Erythroblast (primary cell): Measurements from ENCODE around the gene LRRC74A.

Experiments
- GATA1 ChIP-seq: IDR thresholded peaks from 2 replicates; pipeline ENCODE4 v1.6.1; 2011; ENCODE audit warnings: low read depth, mild to moderate bottlenecking, control low read depth, low read length, moderate library complexity
- POLR2A ChIP-seq: IDR thresholded peaks from 2 replicates; pipeline ENCODE4 v1.6.1; 2011; ENCODE audit warnings: mild to moderate bottlenecking, low read length

- TF ChIP-seq POLR2A, result no peak
- TF ChIP-seq GATA1, result no peak
Measured at GRCh38 chr14:76884853-76885276, 58.7 kb downstream of the LRRC74A start.
